Erythroblast (primary cell): ENCODE measurements around the gene EIF2B5.

Experiments
- GATA1 ChIP-seq: IDR thresholded peaks from 2 replicates; pipeline ENCODE4 v1.6.1; 2011; ENCODE audit warnings: low read depth, mild to moderate bottlenecking, control low read depth, low read length, moderate library complexity
- POLR2A ChIP-seq: IDR thresholded peaks from 2 replicates; pipeline ENCODE4 v1.6.1; 2011; ENCODE audit warnings: mild to moderate bottlenecking, low read length

GRCh38 chr3:184177767-184178306 is 42.7 kb downstream of the EIF2B5 start:
- TF ChIP-seq POLR2A (no peak), GATA1 (no peak)
